ENCODE data around the gene CDK1.
"Not testable (repeated sequence)": the region's sequence is repeated elsewhere in the genome, so short reads cannot be mapped to it uniquely, and the experiment has no call there.

Gene CDK1

GRCh38 chr10:60816628-60817397, 38.5 kb downstream of the CDK1 start:
- peak; percentile 32 for DNase-seq (ENCODE audit: low spot score)

GRCh38 chr10:60817398-60817805, 39.1 kb downstream of the CDK1 start:
- DNase-seq (ENCODE audit: low spot score) = no peak

- no peak for DNase-seq (ENCODE audit: low spot score)
Observed at GRCh38 chr10:60818134-60818770, 40.0 kb downstream of the CDK1 start.

- DNase-seq (ENCODE audit: low spot score) = no peak
Observed at GRCh38 chr10:60819271-60819670, 41.0 kb downstream of the CDK1 start.

GRCh38 chr10:60820093-60820754, 41.9 kb downstream of the CDK1 start:
- no peak for DNase-seq (ENCODE audit: low spot score)

- DNase-seq (ENCODE audit: low spot score) = no peak
Observed at GRCh38 chr10:60821656-60822055, 43.4 kb downstream of the CDK1 start.

- DNase-seq (ENCODE audit: low spot score) = no peak
Observed at GRCh38 chr10:60822809-60823208, 44.5 kb downstream of the CDK1 start.

GRCh38 chr10:60823324-60823723, 45.0 kb downstream of the CDK1 start:
- no peak for DNase-seq (ENCODE audit: low spot score)

GRCh38 chr10:60825520-60825919, 47.2 kb downstream of the CDK1 start:
- no peak for DNase-seq (ENCODE audit: low spot score)

GRCh38 chr10:60827791-60828488, 49.7 kb downstream of the CDK1 start:
- DNase-seq (ENCODE audit: low spot score) = no peak

- DNase-seq (ENCODE audit: low spot score) = no peak
Observed at GRCh38 chr10:60828489-60828852, 50.2 kb downstream of the CDK1 start.

GRCh38 chr10:60832136-60832535, 53.9 kb downstream of the CDK1 start:
- not testable (repeated sequence) for DNase-seq (ENCODE audit: low spot score)

- DNase-seq (ENCODE audit: low spot score) = no peak
Observed at GRCh38 chr10:60834401-60834800, 56.1 kb downstream of the CDK1 start.

GRCh38 chr10:60835049-60835448, 56.8 kb downstream of the CDK1 start:
- DNase-seq (ENCODE audit: low spot score) = no peak

- DNase-seq (ENCODE audit: low spot score) = not testable (repeated sequence)
Observed at GRCh38 chr10:60841227-60841626, 62.9 kb downstream of the CDK1 start.

- DNase-seq (ENCODE audit: low spot score) = no peak
Observed at GRCh38 chr10:60842694-60843093, 64.4 kb downstream of the CDK1 start.
